Hematopoietic multipotent progenitor cell treated with erythropoietin and hydrocortisone succinate and interleukin-3 and kit ligand, for 8 days (in vitro differentiated cells): ENCODE measurements around the gene CD300E.

ENCODE experiments used
- DNase-seq: peaks from one replicate; pipeline ENCODE4 v3.0.0-alpha.2; 2015

Gene CD300E

GRCh38 chr17:74561586-74561985 lies 62.0 kb downstream of the CD300E start:
- DNase-seq = no peak
